Activated CD4-positive, alpha-beta memory T cell treated with anti-CD3 and anti-CD28 coated beads, Interleukin-2, amount 10 ng/mL, durations not matched to agents 7 days and 5 days (primary cell): ENCODE measurements around the gene F8. TPM values are rescaled to one million over a fixed set of nuclear protein-coding genes. Genes with fewer than 3 reads are reported as not detected.

Experiments used
- CTCF ChIA-PET: fragments of 350-600 bp; sonication (Branson Sonifier 250); formaldehyde crosslinking; loops from one replicate; lab custom pipeline; 2021; ENCODE audit warnings: antibody characterized with exemption, inconsistent platforms; lab: Charles Lee
- POLR2A ChIA-PET: fragments of 350-600 bp; sonication (Branson Sonifier 250); formaldehyde crosslinking; loops from one replicate; lab custom pipeline; 2021; ENCODE audit warnings: antibody characterized with exemption; lab: Charles Lee
- DNase-seq: peaks from one replicate; pipeline ENCODE4 v3.0.0-alpha.2; 2020
- H3K27ac Mint-ChIP-seq: one replicate; pipeline ENCODE4 v1.8.0; 2021; ENCODE audit warnings: mild to moderate bottlenecking, mixed read lengths
- H3K27me3 Mint-ChIP-seq: one replicate; pipeline ENCODE4 v1.8.0; 2021; ENCODE audit warnings: mixed read lengths
- H3K36me3 Mint-ChIP-seq: one replicate; pipeline ENCODE4 v1.8.0; 2021; ENCODE audit warnings: low read depth, mixed read lengths
- H3K4me1 Mint-ChIP-seq: one replicate; pipeline ENCODE4 v1.8.0; 2021; ENCODE audit warnings: mixed read lengths
- H3K4me3 Mint-ChIP-seq: one replicate; pipeline ENCODE4 v1.8.0; 2021; ENCODE audit warnings: mild to moderate bottlenecking, mixed read lengths
- H3K9me3 Mint-ChIP-seq: one replicate; pipeline ENCODE4 v1.8.0; 2021; ENCODE audit warnings: mixed read lengths
- total RNA-seq, 2 experiments: library from RNA; stranded (reverse); gene quantifications; one replicate each; pipeline ENCODE4 v1.2.3, GENCODE V29; 2021

Gene F8
- total RNA-seq, 2 experiments from 2014 or later: 8.9 to 10.2 TPM

DNA sequence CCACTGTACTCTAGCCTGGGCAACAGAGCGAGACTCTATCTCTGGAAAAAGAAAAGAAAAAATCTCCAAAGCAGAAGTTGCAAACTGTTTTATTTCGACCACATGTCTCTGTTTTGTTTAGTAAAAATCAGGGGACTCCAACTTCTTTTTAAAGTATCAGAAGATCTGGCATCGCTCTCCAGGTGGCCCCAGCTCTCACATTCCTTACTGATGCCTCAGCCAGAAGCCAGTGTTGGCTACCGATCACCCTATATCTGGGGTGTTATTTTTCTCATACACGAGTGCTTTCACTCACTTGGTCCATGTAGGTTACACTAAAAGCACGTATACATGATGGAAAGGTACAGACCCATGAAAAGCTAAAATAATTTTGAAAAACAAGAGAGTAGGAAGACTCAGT, 225.5 kb downstream of the F8 start:
- H3K4me3 Mint-ChIP-seq: no peak overlapping the region
- no peaks in the 10 kb centered on the region for H3K27me3 Mint-ChIP-seq
- H3K4me1 Mint-ChIP-seq: peaks cover 36% of the 10 kb centered on the region
- CTCF ChIA-PET: no interaction called here
- H3K36me3 Mint-ChIP-seq: peaks cover 14% of the 10 kb centered on the region
- no peak overlapping the region for H3K27ac Mint-ChIP-seq
- POLR2A ChIA-PET: no interaction called here
- no peak for DNase-seq
- H3K9me3 Mint-ChIP-seq: no peaks in the 10 kb centered on the region

DNA sequence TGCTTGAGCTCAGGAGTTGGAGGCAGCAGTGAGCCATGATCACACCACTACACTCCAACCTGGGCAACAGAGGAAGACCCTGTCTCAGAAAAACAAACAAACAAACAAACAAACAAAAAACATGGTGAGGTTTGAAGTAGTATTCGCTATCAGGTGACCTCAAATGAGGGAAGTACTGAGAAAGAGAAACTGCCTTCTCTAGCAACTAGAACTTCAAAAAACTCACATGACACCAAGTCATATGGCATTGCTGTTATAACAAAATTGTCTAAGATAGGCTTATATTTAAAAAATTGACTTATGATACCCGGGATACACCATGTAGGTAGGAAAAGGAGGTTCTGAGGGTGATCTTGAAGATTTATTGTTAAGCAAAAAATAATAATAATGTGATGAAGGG, 227.5 kb downstream of the F8 start:
- Mint-ChIP-seq H3K4me1 (peaks cover 20% of the 10 kb centered on the region), H3K9me3 (no peaks in the 10 kb centered on the region), H3K27me3 (no peaks in the 10 kb centered on the region), H3K36me3 (peaks cover 16% of the 10 kb centered on the region), H3K4me3 (no peak overlapping the region), H3K27ac (no peak overlapping the region)
- no peak for DNase-seq
- POLR2A ChIA-PET: no interaction called here
- CTCF ChIA-PET: no interaction called here

GRCh38 chrX:154793084-154793795, 229.3 kb downstream of the F8 start:
- Mint-ChIP-seq H3K4me3 (no peak overlapping the region), H3K4me1 (peaks cover 4% of the 10 kb centered on the region), H3K36me3 (peaks cover 16% of the 10 kb centered on the region), H3K9me3 (no peaks in the 10 kb centered on the region), H3K27ac (no peak overlapping the region), H3K27me3 (no peaks in the 10 kb centered on the region)
- CTCF ChIA-PET: no interaction called here
- POLR2A ChIA-PET: no interaction called here
- no peak for DNase-seq

- DNase-seq: no peak
- ChIA-PET CTCF (no interaction called here), POLR2A (no interaction called here)
- H3K4me1 Mint-ChIP-seq: no peaks in the 10 kb centered on the region
- H3K9me3 Mint-ChIP-seq: no peaks in the 10 kb centered on the region
- H3K27me3 Mint-ChIP-seq: no peaks in the 10 kb centered on the region
- peaks cover 17% of the 10 kb centered on the region for H3K36me3 Mint-ChIP-seq
- H3K4me3 Mint-ChIP-seq: no peak overlapping the region
- H3K27ac Mint-ChIP-seq: no peak overlapping the region
Observed at GRCh38 chrX:154791939-154792338, 230.6 kb downstream of the F8 start.

DNA sequence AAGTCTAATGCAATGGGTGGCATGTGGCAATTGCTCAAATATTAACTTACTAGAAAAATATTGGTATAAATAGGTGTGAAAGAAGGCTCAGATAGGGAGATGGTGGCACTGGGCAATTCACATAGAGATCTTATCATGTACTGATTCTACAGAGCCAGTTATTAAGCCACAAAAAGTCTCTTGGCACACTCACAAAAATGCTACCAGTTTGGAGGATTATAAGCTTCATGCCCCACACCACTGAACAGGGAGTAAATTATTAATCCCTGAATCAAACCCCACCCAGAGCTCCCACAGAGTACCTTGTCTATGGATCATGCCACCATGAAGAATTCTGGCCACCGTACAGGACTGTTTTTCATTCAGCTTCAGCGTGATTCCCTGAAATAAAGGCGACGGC, 231.1 kb downstream of the F8 start:
- no peaks in the 10 kb centered on the region for H3K27me3 Mint-ChIP-seq
- H3K36me3 Mint-ChIP-seq: peaks cover 14% of the 10 kb centered on the region
- H3K27ac Mint-ChIP-seq: no peak overlapping the region
- DNase-seq: no peak
- no peak overlapping the region for H3K4me3 Mint-ChIP-seq
- ChIA-PET POLR2A (no interaction called here), CTCF (no interaction called here)
- no peaks in the 10 kb centered on the region for H3K9me3 Mint-ChIP-seq
- no peaks in the 10 kb centered on the region for H3K4me1 Mint-ChIP-seq

Other genes starting within 250 kb of the F8 start
- 10 to 100 TPM; 26.5 to 29.8 TPM for gene MPP1, start 217.2 kb downstream of the F8 start, total RNA-seq
- gene SMIM9, start 188.1 kb downstream of the F8 start, total RNA-seq: not detected
- 10 to 100 TPM; 61.8 to 63.4 TPM for gene F8A1, start 136.4 kb downstream of the F8 start, total RNA-seq
- 10 to 100 TPM; 45.7 to 49.9 TPM for gene FUNDC2, start 4.1 kb upstream of the F8 start, total RNA-seq
- 1 to 10 TPM; 4.8 to 5.9 TPM for gene CMC4, start 48.4 kb upstream of the F8 start, total RNA-seq
- gene MTCP1, start 48.4 kb upstream of the F8 start, total RNA-seq: 10 to 100 TPM; 20.2 TPM
- 10 to 100 TPM; 23.5 to 25.2 TPM for gene BRCC3, start 48.8 kb upstream of the F8 start, total RNA-seq
- gene VBP1, start 193.7 kb upstream of the F8 start, total RNA-seq: 10 to 100 TPM; 51.6 to 61.9 TPM
- gene RAB39B, start 241.8 kb upstream of the F8 start, total RNA-seq: 10 to 100 TPM; 13.6 to 14.7 TPM